IPS DF 4.7 (cell line): Measurements from ENCODE around the gene PPP1R3F.

Experiments
- DNase-seq: peaks from one replicate; pipeline ENCODE4 v3.0.0-alpha.2; 2013; ENCODE audit warnings: low spot score; ENCODE audit errors: extremely low read depth

The PPP1R3F gene

GRCh38 chrX:49269767-49270248 lies at the start of gene PPP1R3F:
Gene PPP1R3F (plus strand): TSS chrX:49269793. CDS start chrX:49269870, 77 bp downstream.
- DNase-seq, result no peak

GRCh38 chrX:49220100-49220499 lies 49.5 kb upstream of the PPP1R3F start:
- DNase-seq, result no peak

GRCh38 chrX:49221868-49222267 lies 47.7 kb upstream of the PPP1R3F start:
- DNase-seq, result no peak

GRCh38 chrX:49225858-49226257 lies 43.7 kb upstream of the PPP1R3F start:
- no peak for DNase-seq

- no peak for DNase-seq
These were observed 42.6 kb upstream of the PPP1R3F start for GRCh38 chrX:49226946-49227345.

GRCh38 chrX:49227726-49228125 lies 41.9 kb upstream of the PPP1R3F start:
- DNase-seq, result no peak

- no peak for DNase-seq
These were observed 41.4 kb upstream of the PPP1R3F start for GRCh38 chrX:49228185-49228584.

GRCh38 chrX:49230500-49231232 lies 38.9 kb upstream of the PPP1R3F start:
- no peak for DNase-seq

- no peak for DNase-seq
These were observed 38.1 kb upstream of the PPP1R3F start for GRCh38 chrX:49231333-49232000.

- no peak for DNase-seq
These were observed 37.1 kb upstream of the PPP1R3F start for GRCh38 chrX:49232525-49232924.

- no peak for DNase-seq
These were observed 36.4 kb upstream of the PPP1R3F start, which contains the start of gene CACNA1F for GRCh38 chrX:49233176-49233575. Gene CACNA1F (minus strand): TSS chrX:49233340. CDS start chrX:49233309, 31 bp downstream.

GRCh38 chrX:49233887-49234555 lies 35.6 kb upstream of the PPP1R3F start:
- no peak for DNase-seq

GRCh38 chrX:49237060-49237459 lies 32.5 kb upstream of the PPP1R3F start:
- DNase-seq, result no peak

- no peak for DNase-seq
These were observed 30.9 kb upstream of the PPP1R3F start for GRCh38 chrX:49238735-49239134.

GRCh38 chrX:49242545-49243066 lies 27.0 kb upstream of the PPP1R3F start:
- DNase-seq, result no peak

GRCh38 chrX:49243166-49243565 lies 26.4 kb upstream of the PPP1R3F start:
- DNase-seq, result no peak

- DNase-seq, result no peak
These were observed 25.4 kb upstream of the PPP1R3F start for GRCh38 chrX:49244207-49244606.

GRCh38 chrX:49246541-49246940 lies 23.1 kb upstream of the PPP1R3F start:
- DNase-seq, result no peak

GRCh38 chrX:49247346-49247745 lies 22.2 kb upstream of the PPP1R3F start:
- DNase-seq, result no peak

GRCh38 chrX:49247916-49248811 lies 21.4 kb upstream of the PPP1R3F start:
- no peak for DNase-seq

GRCh38 chrX:49249071-49249470 lies 20.5 kb upstream of the PPP1R3F start:
- DNase-seq, result no peak
